Measurements from ENCODE around the gene COA8.

GRCh38 chr14:103516426-103517173 is 46.2 kb upstream of the COA8 start:
- TF ChIP-seq POLR2AphosphoS5 (IDR thresholded peaks at IDR 0.05; ENCODE audit: low read depth, low read length) (no peak), POLR2A (IDR thresholded peaks at IDR 0.05; ENCODE audit: low read depth, low read length) (no peak)
